Inflammatory macrophage (primary cell): ENCODE measurements around the gene ASPSCR1.

ENCODE experiments used
- DNase-seq, 2 donors: peaks; one replicate each; pipeline ENCODE4 v3.0.0-alpha.2; 2020 to 2022

Gene ASPSCR1

DNA sequence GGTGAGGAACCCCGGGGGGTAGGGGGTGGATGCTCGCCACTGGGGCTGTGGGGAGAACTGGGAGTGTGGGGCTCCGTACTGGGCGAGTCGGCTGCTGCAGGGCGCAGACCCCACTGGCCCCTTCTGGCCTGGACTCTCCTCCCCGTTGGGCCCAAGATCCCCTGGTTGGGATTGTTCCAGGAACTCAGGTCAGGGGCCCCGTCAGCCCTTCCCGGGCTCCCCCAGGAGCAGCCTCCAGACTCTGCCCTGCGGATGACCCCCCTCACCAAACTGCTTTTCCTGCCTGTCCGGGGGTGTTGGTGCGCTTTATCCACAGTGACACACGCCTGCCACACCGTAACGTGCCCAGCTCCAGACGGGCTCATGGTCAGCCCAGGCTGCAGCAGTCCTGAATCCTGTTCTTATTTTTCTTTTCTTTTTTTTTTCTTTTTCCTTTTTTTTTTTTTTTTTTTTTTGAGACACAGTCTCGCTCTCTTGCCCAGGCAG, 24.2 kb downstream of the ASPSCR1 start:
- DNase-seq: no peak

DNA sequence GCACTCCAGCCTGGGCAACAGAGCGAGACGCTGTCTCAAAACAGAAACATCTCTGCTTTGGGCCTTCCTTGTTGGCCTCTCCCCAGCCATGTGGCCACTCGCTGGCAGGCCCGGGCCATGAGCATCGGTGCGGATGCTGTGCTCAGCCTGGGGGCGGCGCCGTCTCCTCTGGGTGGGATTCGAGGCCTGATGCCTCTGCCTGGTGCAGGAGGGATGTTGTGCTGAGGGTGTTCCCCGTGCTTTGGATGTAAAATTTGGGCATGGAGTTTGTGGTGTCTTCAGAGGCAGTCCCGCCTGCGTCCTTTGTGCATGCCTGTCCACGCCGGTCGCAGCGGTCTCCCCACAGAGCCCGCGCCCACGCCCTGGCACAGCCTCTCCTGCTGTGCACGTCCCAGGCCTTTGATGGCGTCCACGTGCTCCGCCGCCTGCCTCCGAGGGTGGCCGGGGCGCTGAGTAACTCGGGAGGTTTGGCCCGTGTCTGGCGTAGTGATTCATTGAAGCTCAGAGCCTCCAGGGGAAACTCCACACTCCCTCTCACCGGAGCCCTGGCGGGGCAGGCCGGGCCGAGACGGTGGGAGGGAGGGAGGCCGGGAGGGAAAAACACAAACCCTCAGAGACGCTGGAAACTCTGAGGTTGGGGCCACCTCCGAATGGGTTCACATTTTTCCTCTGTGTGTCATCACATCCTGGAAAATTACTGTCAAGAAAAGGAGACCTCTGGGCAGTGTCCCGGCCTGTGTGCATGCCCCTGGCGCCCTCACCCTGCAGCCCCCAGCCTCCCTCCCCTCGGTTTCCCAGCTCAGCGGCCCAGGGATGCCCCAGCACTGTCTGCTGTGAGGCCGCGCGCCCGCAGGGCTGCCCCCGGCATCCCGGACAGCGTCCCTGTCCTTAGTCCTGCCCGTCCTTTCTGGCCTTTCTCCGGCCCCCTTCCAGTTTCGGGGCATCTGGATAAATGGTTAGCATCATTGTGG, 26.3 kb downstream of the ASPSCR1 start:
- DNase-seq: no peak

DNA sequence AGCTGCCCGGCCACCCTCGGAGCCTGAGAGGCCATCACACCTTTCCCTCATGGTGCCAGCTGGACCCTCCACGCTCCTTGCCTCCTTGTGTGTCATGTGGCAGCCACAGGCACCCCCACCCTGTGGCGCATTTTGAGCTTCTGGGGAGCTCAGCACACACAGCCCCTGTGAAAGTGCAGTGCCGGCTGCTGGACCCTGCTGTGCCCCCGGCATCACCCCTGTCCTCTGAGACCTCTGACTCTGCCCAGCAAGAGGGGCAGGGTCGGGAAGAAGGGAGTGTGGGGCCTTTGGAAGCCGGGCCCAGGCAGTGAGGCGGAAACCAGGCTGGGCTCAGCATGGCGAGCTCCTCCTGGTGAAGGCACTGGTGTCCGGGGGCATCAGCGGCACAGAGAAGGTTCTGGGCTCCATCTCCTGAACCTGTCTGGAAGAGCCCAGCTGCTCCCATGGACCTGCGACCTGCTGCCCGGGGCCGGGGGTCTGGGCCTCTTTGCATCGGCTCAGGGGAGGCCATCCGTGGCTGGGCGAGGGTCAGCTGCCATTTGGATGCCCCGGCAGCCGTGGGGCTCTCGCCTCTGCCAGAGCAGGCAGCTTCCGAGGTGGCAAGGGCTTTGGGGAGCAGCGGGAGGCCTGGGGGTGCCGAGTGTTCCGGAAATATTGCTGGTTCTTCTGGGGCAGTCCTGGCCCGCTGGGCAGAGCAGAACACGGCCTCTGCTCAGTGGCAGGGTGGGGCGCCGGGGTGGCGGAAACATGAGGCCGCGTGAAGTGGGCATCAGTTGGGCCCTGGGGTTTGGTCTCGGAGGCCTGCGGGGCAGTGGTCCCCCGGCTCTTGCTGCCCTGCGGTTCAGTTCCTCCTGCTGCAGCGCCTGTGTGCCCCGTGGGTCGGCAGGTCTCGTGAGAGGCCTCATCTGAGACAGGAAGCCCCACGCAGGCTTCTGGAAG, 27.4 kb downstream of the ASPSCR1 start:
- no peak for DNase-seq

DNA sequence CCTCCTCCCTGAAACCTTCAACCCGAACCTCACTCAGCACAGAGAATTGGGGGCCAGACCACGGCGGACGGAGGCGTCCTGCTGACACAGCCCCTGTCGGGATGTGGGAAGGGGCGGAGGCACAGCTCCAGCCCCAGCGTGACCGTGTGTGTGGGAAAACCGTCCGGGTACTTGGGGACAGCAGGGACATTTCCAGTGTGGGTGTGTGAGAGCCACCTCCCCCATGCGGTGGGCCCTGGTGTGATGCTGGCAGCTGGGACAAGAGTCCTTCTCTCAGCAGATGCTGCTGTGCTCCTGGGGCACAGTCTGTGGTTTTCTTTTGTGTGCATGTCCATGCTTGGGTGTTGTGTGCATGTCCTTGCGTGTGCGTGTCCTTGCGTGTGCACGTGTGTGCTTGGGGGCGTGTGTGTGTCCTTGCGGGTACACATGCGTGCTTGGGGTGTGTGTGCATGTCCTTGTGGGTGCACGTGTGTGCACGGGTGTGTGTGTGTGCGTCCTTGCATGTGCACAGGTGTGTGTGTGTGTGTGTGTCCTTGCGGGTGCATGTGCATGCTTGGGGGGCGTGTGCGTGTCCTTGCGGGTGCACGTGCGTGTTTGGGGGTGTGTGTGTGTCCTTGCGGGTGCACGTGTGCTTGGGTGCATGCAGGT, 28.4 kb downstream of the ASPSCR1 start:
- no peak for DNase-seq

DNA sequence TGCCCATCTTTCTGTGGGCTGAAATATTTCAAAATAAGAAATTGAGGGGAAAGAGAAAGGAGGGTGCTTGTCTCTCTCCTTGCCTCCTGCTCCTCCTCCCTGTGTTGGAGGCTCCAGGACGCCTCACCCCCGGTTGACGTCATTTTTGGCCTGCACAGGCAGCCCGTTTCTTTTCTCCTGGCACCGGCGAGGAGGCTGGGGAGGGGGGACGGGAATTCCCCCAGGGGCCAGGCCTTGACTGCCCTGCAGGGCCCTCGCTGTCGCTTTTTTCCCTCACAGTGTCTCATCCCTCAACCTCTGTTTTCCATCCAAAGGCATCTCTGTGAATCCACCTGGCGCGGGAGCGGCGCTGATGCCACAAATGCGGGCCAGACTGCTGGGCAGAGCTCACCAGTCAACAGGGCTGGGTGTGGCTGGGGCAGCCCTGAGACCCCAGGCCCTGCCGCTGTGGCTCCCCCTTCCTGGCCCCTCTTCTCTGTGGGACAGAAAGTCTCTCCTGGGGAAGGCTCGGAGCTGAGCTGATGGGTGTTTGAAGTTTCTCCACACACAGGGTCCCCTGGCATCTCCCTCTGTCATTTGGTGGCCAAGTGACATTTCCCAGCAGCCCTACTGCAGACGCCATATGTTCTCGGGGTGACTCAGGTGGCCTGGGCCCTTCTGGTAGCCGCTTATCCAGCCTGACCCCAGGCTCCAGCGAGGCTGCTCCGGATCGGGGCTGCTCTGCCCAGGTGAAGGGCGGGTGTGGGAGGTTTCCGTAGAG, 29.2 kb downstream of the ASPSCR1 start:
- no peak for DNase-seq

DNA sequence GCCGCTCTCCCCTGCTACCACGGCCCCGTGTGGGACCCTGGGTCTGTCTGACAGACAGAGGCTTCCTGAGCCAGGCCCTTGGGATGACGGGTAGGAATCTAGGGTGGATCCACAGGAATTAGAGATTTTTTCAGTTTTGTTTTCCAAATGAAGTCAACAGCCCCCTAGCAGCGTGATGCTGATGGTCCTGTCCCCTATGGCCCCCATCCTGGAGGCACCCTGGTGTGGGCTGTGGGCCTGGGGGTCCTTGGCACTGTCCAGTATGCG, 29.7 kb downstream of the ASPSCR1 start:
- no peak for DNase-seq

DNA sequence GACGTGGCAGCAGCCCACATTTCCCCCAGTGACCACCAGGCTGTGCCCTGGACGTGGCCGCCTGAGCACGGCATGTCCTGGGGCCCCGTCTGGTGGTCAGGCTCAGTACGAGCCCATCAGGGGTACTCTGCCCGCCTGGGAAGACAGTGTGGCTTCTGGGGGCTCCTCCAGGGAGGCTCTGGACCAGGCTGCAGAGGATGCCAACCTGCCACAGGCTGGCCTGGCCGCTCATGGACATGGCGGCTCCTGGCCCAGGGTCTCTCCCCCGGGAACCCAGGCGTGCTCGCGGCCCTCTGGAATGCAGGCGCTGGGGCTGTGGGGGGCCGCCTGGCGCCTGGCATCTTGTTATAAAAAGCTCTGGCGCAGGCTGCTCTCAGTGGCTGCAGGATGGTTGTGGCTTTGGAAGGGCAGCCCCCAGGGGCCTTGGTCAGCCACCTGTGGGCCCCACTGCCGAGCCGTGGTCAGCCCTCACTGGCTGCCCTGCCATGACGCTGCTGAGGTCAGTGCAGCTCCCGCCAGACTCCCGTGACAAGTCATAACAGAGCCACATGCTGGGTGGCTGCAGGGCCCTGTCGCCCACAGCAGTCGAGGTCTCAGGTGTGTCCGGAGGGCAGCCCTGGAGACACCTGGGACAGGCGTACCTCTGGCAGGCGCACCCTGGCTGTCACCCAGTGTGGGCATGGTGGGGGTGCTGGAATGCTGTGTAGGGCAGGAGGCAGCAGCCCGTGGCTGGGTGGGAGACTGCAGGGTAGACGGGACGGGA, 30.2 kb downstream of the ASPSCR1 start:
- DNase-seq: no peak

DNA sequence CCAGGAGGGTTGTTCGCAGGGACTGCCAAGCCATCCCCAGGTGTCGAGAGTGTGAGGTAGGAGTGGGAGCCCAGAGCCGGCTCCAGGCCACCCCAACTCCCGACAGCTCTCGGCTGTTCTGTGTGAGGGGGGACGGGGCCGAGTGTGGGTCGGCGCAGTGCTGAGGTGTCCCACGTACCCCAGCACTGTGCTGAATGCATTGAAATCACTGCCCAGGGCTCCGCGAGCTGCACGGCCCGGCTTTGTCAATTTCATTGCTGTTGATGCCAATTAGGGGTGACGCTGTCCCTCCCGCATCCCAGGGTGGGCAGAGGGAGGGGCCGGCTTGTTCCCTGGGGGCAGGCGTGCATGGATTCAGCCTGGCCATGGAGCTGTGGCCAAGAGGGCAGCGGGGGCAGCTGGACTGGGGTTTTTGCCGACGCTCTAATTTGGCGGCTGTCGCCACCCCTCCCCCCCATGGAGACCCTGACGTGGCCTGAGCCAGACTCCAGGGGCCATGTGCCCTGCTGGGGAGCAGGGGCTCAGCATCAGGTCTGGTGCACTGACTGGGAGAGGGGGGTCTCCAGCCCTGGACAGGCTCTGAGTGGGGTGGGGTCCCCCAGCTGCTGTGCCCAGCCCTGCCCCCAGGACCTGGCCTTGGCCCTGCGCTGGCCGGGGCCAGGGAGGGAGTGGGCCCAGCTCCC, 31.0 kb downstream of the ASPSCR1 start:
- DNase-seq: no peak

DNA sequence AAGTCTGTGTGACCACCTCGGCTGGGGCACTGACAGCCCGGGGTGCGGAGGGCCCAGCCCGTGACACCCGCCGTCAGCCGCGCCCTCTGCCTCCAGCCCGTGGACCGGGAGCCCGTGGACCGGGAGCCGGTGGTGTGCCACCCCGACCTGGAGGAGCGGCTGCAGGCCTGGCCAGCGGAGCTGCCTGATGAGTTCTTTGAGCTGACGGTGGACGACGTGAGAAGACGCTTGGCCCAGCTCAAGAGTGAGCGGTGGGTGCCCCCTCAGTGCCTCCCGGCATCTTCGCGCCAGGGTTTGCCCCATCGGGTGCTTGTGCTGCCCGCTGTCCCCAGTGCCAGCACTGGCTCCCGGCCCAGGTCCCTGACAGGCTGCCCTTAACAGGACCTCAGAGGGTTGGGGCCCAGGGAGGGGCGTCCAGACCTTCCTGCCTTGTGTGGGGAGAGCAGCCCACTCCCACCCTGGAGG, 31.5 kb downstream of the ASPSCR1 start:
- no peak for DNase-seq

DNA sequence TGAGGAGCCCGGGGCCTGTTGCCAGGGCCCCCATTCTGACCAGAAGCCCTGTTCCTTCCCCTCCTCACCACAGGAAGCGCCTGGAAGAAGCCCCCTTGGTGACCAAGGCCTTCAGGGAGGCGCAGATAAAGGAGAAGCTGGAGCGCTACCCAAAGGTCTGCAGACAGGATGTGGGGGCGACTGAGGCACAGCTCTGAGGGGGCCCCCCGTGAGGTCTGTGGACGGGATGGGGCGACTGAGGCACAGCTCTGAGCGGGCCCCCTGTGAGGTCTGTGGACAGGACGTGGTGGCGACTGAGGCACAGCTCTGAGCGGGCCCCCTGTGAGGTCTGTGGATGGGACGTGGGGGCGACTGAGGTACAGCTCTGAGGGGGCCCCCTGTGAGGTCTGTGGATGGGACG, 32.0 kb downstream of the ASPSCR1 start:
- DNase-seq: no peak

DNA sequence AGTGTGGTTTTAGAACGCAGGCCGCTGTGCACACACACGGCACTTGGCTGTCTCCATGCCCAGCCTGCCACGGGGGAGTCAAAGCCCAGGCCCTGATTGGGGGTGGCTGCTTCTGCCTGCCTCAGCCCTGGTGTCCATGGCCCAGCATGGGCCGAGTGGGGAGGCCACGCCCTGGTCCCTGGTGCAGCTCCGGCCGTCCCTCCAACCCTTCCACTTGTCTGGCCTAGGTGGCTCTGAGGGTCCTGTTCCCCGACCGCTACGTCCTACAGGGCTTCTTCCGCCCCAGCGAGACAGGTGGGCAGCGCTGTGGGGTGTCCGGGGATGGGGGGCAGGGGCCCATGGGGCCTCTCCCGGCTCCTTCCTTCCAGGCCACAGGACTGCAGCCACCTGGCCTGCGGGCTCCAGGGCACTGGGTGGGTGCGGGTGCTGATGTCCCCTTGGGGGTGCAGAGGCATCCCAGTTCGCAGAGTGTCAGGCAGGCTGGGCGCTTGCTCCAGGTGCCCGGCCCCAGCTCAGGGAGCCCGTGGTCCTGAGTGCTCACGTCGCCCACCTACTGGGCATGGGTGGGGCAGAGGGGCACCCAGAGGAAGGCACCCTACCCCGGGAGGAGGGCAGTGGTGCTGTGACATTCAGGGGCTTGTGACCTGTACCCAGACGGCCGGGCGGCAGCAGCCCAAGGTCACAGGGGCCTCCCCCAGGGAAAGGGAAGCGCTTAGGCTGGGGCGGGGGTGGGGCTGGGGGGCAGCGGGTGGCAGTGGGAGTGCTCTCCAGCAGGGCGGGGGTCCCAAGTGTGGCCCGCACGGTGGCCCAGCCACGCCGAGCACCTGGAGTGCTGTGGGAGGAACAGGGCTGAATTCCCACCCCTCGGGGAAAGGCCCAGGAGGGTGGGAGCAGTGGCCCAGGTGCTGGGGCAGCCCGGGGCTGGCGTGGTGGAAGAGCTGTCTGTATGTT, 33.4 kb downstream of the ASPSCR1 start:
- no peak for DNase-seq

DNA sequence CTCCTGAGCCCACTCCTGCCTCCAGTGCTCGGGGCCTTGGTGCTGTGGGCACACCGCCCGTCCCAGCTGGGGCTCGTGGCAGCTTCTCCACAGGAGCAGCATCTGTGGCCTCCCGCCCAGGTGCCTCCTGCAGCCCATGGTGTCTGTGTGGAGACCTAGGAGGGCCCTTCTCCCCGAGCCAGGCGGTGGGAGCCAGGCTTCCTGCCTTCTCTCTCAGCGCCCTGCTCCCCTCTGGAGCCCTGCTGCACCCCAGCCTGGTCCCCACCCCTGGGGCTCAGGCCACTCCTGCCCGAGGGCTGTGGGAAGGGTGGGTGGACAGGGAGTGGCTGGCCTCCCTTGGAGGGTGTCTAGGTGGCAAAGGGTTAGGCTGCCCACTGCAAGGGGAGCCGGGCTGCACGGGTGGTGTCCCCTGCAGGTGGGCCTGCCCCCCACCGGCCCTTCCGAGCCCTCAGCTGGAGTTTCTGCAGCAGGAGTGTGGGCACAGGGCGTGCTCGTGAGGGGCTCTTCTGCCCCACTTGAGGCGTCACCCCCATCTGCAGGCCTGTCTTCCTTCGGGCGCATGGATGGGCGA, 34.3 kb downstream of the ASPSCR1 start:
- no peak for DNase-seq

DNA sequence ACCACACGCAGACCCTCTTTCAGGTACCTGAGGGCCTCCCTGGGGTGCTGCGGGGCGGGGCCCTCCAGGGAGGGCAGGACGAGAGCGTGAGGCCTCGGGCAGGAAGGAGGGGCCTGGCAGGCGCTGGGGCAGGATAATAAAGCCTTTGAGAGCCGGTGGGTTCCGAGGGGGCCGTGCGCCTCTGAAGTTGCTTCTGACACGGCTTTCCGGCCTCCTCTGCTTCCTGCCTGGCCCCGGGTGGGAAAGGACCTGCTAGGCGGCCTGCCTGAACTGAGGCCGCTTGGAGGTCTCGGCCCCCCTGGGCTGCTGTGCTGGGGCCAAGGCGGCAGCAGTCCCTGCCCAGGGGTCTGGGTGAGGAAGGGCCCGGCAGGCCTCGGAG, 34.8 kb downstream of the ASPSCR1 start:
- no peak for DNase-seq

DNA sequence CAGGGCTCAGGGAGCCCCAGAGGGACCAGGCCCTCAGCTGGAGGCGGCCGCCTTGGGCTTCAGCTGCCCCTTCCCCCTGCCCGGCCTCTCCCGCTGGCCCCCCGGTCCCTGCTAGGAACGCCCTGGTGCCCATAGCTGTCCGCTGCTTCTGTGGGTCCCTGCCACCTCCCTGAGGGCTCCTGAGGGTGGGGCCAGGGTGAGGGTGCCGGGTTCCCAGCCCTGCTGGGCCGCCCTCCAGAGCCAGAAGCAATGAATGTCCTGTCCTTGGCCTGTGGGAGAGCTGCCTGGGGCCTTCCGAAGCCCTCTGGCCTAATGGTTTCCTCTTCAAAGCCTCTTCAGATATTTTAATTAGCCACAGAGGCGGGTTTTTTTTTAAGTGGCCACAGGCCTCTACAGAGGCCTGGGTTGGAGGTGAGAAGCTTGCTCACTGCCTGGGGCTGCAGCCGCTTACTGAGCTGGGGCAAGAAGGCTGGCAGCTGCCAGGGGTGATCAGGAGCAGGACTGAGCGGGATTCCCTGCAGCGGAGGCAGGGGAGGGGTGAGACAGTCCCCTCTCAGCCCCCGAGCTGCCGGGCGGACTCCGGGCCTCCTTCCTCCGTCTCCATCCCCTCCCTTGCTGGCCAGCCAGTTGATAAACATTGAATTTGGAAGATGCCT, 35.3 kb downstream of the ASPSCR1 start:
- DNase-seq: no peak

DNA sequence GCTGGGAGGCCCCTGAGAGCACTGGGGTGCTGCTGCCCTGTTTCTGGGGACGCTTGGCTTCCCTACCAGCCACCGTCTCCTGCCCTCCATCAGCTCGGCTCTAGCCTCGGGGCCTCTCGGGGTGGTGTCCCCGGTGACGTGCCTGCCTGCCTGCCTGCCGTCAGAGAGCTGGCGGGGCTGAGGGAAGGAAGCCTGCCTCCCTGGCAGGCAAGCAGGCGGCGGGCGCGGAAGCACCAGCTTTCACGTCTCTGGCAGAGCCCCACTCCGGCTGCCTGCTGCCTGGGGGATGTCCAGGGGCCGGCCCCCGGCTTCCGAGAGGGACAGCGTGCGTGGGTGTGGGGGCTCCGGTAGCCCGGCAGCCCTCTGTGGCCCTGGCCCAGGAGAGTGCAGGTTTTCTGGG, 35.9 kb downstream of the ASPSCR1 start:
- no peak for DNase-seq

DNA sequence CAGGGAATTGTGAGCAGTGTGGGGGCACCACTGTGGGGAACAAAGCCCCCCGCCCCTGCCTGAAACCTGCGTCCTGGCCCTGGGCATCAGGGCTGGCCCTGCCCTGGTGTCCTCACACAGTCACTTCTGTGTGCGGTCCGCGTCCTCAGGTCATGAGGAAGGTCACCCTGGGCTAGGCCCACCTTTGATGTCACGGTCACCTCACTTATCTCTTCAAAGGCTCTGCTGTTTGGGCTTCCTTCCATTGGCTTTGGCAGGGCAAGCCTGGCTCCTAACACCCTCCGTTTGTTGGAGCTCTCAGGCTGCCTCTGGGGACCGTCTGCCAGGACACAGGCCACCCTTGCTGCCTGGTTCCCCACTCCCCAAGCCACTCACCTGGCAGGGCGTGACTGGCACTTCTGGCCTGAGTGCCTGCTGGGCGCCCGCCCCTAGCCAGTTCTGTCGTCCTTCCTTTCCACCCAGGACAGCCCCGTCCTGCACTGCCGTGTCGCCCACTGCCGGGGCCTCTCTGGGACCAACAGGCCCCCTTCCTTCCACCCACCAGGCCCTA, 36.4 kb downstream of the ASPSCR1 start:
- no peak for DNase-seq

DNA sequence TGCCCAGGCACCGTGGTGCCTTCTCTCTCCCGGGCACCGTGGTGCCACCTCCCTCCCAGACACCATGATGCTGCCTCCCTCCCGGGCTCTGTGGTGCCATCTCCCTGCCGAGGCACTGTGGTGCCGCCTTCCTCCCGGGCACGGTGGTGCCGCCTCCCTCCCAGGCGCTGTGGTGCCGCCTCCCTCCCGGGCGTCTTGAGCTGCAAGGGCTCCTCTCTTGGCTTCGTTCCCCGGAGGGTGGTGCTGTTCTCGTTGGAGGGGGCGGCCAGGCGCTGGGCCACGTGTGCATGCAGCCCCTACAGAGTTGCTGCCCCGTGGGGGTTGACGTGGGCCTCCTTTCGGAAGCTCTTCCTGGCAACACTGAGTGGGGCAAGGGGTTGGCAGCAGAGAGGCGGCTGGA, 37.0 kb downstream of the ASPSCR1 start:
- DNase-seq: no peak

DNA sequence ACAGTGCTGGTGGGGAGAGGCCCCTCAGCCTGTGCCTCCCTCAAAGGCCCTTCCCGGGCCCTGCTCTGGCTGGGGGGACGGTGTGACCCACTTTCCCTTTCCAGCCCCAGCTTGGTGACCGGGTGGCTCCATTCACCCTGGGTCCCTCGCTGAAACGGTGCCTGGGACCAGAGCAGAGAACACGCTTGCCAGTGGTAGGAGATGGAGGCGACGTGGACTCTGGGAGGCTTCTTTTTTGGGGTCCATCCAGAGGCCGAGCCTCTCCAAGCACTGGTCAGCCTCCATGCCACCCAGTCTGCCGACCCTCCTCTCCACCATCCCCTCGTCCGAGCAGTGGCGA, 37.5 kb downstream of the ASPSCR1 start:
- DNase-seq: no peak
